ENCODE results near the gene SUMF1.

- no peak for TF ChIP-seq ZFP3 (CRISPR knock-in tag; IDR thresholded peaks at IDR 0.05)
- no peak for TF ChIP-seq POU6F1 (CRISPR knock-in tag; IDR thresholded peaks at IDR 0.05; ENCODE audit: borderline replicate concordance, low read depth)
- TF ChIP-seq PATZ1 (CRISPR knock-in tag; IDR thresholded peaks at IDR 0.05; ENCODE audit: borderline replicate concordance), result no peak
- TF ChIP-seq TOX (CRISPR knock-in tag; IDR thresholded peaks at IDR 0.05; ENCODE audit: borderline replicate concordance), result no peak
- no peak for TF ChIP-seq ARNTL (CRISPR knock-in tag; IDR thresholded peaks at IDR 0.05; ENCODE audit: borderline replicate concordance, low read depth)
- TF ChIP-seq SNAI2 (CRISPR knock-in tag; IDR thresholded peaks at IDR 0.05), result no peak
- TF ChIP-seq RARB (CRISPR knock-in tag; IDR thresholded peaks at IDR 0.05), result no peak
Measured at GRCh38 chr3:4509983-4510755, 43.1 kb upstream of the SUMF1 start.
